Astrocyte (in vitro differentiated cells and primary cell): ENCODE results near the gene SOWAHB. TPM values are rescaled to one million over a fixed set of nuclear protein-coding genes. Genes with fewer than 3 reads are reported as not detected.

ENCODE experiments used
- DNase-seq: peaks from one replicate; pipeline ENCODE4 v3.0.0-alpha.2; 2010; ENCODE audit warnings: low read depth
- FAIRE-seq: peaks from 2 replicates; lab custom pipeline; 2011; peaks lifted over from hg19 to GRCh38; lab: Jason Lieb, UNC
- H2AFZ ChIP-seq: 2 replicates; pipeline ENCODE4 v1.6.0; 2012; ENCODE audit warnings: low read depth, low read length, inconsistent platforms
- H3K27ac ChIP-seq: 2 replicates; pipeline ENCODE4 v1.5.1; 2011; ENCODE audit warnings: low read depth, low read length, inconsistent platforms
- H3K27me3 ChIP-seq: 2 replicates; pipeline ENCODE4 v1.6.0; 2011; ENCODE audit warnings: low read length, inconsistent platforms; ENCODE audit not compliant: insufficient read depth
- H3K36me3 ChIP-seq: 2 replicates; pipeline ENCODE4 v1.5.1; 2011; ENCODE audit warnings: low read length, inconsistent platforms; ENCODE audit not compliant: insufficient read depth
- H3K4me1 ChIP-seq: 2 replicates; pipeline ENCODE4 v1.5.1; 2011; ENCODE audit warnings: low read length, inconsistent platforms; ENCODE audit not compliant: insufficient read depth
- H3K4me2 ChIP-seq: 2 replicates; pipeline ENCODE4 v1.6.0; 2012; ENCODE audit warnings: low read length, inconsistent platforms
- H3K4me3 ChIP-seq: 2 replicates; pipeline ENCODE4 v1.5.1; 2011; ENCODE audit warnings: low read depth, mild to moderate bottlenecking, low read length, inconsistent platforms; ENCODE audit not compliant: insufficient read depth
- H3K79me2 ChIP-seq: 2 replicates; pipeline ENCODE4 v1.6.0; 2012; ENCODE audit warnings: mild to moderate bottlenecking, low read length, inconsistent platforms; ENCODE audit not compliant: insufficient read depth
- H3K9ac ChIP-seq: 2 replicates; pipeline ENCODE4 v1.6.0; 2012; ENCODE audit warnings: mild to moderate bottlenecking, low read length, inconsistent platforms
- H3K9me3 ChIP-seq: 2 replicates; pipeline ENCODE4 v1.5.1; 2012; ENCODE audit warnings: low read depth, mild to moderate bottlenecking, low read length, inconsistent platforms; ENCODE audit not compliant: insufficient read depth
- H4K20me1 ChIP-seq: 2 replicates; pipeline ENCODE4 v1.6.0; 2012; ENCODE audit warnings: low read length, inconsistent platforms; ENCODE audit not compliant: insufficient read depth
- H3K27ac Mint-ChIP-seq: one replicate; pipeline ENCODE4 v1.8.0; 2021; ENCODE audit warnings: mild to moderate bottlenecking, mixed read lengths; ENCODE audit not compliant: unreplicated experiment
- H3K27me3 Mint-ChIP-seq: one replicate; pipeline ENCODE4 v1.8.0; 2021; ENCODE audit warnings: low read depth, mixed read lengths; ENCODE audit not compliant: unreplicated experiment
- H3K36me3 Mint-ChIP-seq: one replicate; pipeline ENCODE4 v1.8.0; 2021; ENCODE audit warnings: low read depth, mixed read lengths; ENCODE audit not compliant: unreplicated experiment
- H3K4me1 Mint-ChIP-seq: one replicate; pipeline ENCODE4 v1.8.0; 2021; ENCODE audit warnings: low read depth, mixed read lengths; ENCODE audit not compliant: unreplicated experiment
- H3K4me3 Mint-ChIP-seq: one replicate; pipeline ENCODE4 v1.8.0; 2021; ENCODE audit warnings: mild to moderate bottlenecking, moderate library complexity, mixed read lengths; ENCODE audit not compliant: unreplicated experiment
- H3K9me3 Mint-ChIP-seq: one replicate; pipeline ENCODE4 v1.8.0; 2021; ENCODE audit warnings: mild to moderate bottlenecking, mixed read lengths; ENCODE audit not compliant: unreplicated experiment
- EZH2 ChIP-seq: IDR thresholded peaks from 2 replicates; pipeline ENCODE4 v1.6.1; 2012; ENCODE audit warnings: mild to moderate bottlenecking, low read length, inconsistent platforms; ENCODE audit not compliant: insufficient read depth
- total RNA-seq: library from RNA; stranded (reverse); gene quantifications from 2 replicates; pipeline ENCODE4 v1.2.1, GENCODE V29; 2021
- TF ChIP-seq, protein P1 (sequence below): IDR thresholded peaks from 2 replicates; pipeline ENCODE4 v1.5.1; 2011; ENCODE audit warnings: low read depth, mild to moderate bottlenecking, inconsistent platforms, low read length, moderate library complexity; ENCODE audit not compliant: insufficient read depth

SOWAHB gene
- total RNA-seq, 1 donor from 2014 or later = 6.8 TPM

DNA sequence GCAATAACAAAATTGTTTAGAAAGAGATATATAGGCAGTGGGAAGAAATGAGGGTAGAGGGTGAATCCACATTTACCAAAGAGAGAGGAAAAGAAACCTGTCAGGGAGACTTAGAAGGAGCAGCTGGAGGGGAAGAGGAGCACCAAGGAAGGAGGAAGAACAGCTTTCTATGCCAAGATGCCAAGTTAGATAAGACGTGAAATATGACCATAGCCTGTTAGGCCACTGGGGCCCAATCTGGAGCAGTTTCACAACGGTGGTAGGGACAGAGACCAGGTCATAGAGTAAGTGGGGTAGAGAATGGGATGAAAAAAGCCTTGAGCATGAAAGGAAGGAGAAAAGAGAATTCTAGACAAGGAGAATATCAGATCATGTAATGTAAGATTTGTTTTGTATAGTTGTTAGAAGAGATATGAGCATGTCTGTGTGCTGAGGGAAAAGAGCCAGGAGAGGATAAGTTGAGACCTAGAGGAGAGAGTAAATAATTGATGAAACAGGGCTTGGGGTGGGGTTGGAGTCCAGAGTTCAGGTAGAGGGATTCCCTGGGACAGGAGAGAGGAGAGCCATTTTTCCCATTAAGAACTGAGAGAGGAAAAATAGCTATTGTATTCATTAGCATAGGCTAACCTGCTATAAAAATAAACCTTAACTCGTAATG, 4.4 kb upstream of the SOWAHB start:
- no peak overlapping the region for H3K27ac Mint-ChIP-seq
- Histone ChIP-seq H3K36me3 (no peaks in the 10 kb centered on the region), H3K4me3 (no peak overlapping the region), H3K9me3 (peaks cover 4% of the 10 kb centered on the region), H3K79me2 (no peaks in the 10 kb centered on the region), H3K4me1 (peaks cover 6% of the 10 kb centered on the region), H3K9ac (no peak overlapping the region), H3K4me2 (no peak overlapping the region), H3K27me3 (peaks cover 22% of the 10 kb centered on the region), H3K27ac (no peak overlapping the region), H2AFZ (no peak overlapping the region), H4K20me1 (no peaks in the 10 kb centered on the region)
- peaks cover 23% of the 10 kb centered on the region for H3K4me1 Mint-ChIP-seq
- no peak overlapping the region for H3K4me3 Mint-ChIP-seq
- peaks cover 9% of the 10 kb centered on the region for H3K27me3 Mint-ChIP-seq
- no peak for DNase-seq
- no peak for FAIRE-seq
- peaks cover 8% of the 10 kb centered on the region for H3K9me3 Mint-ChIP-seq
- peaks cover 5% of the 10 kb centered on the region for H3K36me3 Mint-ChIP-seq
- TF ChIP-seq, protein P1, sequence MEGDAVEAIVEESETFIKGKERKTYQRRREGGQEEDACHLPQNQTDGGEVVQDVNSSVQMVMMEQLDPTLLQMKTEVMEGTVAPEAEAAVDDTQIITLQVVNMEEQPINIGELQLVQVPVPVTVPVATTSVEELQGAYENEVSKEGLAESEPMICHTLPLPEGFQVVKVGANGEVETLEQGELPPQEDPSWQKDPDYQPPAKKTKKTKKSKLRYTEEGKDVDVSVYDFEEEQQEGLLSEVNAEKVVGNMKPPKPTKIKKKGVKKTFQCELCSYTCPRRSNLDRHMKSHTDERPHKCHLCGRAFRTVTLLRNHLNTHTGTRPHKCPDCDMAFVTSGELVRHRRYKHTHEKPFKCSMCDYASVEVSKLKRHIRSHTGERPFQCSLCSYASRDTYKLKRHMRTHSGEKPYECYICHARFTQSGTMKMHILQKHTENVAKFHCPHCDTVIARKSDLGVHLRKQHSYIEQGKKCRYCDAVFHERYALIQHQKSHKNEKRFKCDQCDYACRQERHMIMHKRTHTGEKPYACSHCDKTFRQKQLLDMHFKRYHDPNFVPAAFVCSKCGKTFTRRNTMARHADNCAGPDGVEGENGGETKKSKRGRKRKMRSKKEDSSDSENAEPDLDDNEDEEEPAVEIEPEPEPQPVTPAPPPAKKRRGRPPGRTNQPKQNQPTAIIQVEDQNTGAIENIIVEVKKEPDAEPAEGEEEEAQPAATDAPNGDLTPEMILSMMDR = no peak
- no peak for TF ChIP-seq EZH2

- no peaks in the 10 kb centered on the region for H4K20me1 ChIP-seq
- H3K9ac ChIP-seq = no peak overlapping the region
- no peaks in the 10 kb centered on the region for H3K36me3 Mint-ChIP-seq
- H3K36me3 ChIP-seq = no peaks in the 10 kb centered on the region
- peak overlapping the region; percentile 77 for H3K4me3 Mint-ChIP-seq
- no peaks in the 10 kb centered on the region for H3K9me3 ChIP-seq
- peaks cover 40% of the 10 kb centered on the region for H3K27me3 ChIP-seq
- DNase-seq = no peak
- no peak for TF ChIP-seq EZH2
- TF ChIP-seq, protein P1 = no peak
- H3K4me3 ChIP-seq = no peak overlapping the region
- peak; percentile 9 for FAIRE-seq
- no peak overlapping the region for H3K27ac Mint-ChIP-seq
- H3K27ac ChIP-seq = no peak overlapping the region
- H3K27me3 Mint-ChIP-seq = peaks cover 20% of the 10 kb centered on the region
- H2AFZ ChIP-seq = no peak overlapping the region
- H3K4me1 Mint-ChIP-seq = peaks cover 4% of the 10 kb centered on the region
- H3K79me2 ChIP-seq = no peaks in the 10 kb centered on the region
- H3K9me3 Mint-ChIP-seq = no peaks in the 10 kb centered on the region
- H3K4me1 ChIP-seq = peaks cover 10% of the 10 kb centered on the region
- H3K4me2 ChIP-seq = no peak overlapping the region
These were observed 1.2 kb upstream of the SOWAHB start for GRCh38 chr4:76898949-76899645.

- H3K9me3 Mint-ChIP-seq = no peaks in the 10 kb centered on the region
- Histone ChIP-seq H3K4me2 (peak overlapping the region; percentile 85), H3K4me3 (peak overlapping the region; percentile 49), H3K9ac (peak overlapping the region; percentile 26), H2AFZ (peak overlapping the region; percentile 73), H3K4me1 (peaks cover 10% of the 10 kb centered on the region), H3K79me2 (no peaks in the 10 kb centered on the region), H3K36me3 (no peaks in the 10 kb centered on the region), H3K9me3 (no peaks in the 10 kb centered on the region), H3K27ac (no peak overlapping the region), H4K20me1 (no peaks in the 10 kb centered on the region), H3K27me3 (peaks cover 40% of the 10 kb centered on the region)
- no peaks in the 10 kb centered on the region for H3K36me3 Mint-ChIP-seq
- H3K27me3 Mint-ChIP-seq = peaks cover 20% of the 10 kb centered on the region
- DNase-seq = no peak
- H3K4me3 Mint-ChIP-seq = peak overlapping the region; percentile 77
- peaks cover 4% of the 10 kb centered on the region for H3K4me1 Mint-ChIP-seq
- no peak for FAIRE-seq
- no peak overlapping the region for H3K27ac Mint-ChIP-seq
- TF ChIP-seq, protein P1 = no peak
- no peak for TF ChIP-seq EZH2
These were observed 395 bp upstream of the SOWAHB start for GRCh38 chr4:76898385-76898692.
